Measurements from ENCODE around the gene ARHGAP36. TPM values are rescaled to one million over a fixed set of nuclear protein-coding genes. Genes with fewer than 3 reads are reported as not detected.

The ARHGAP36 gene, protein sequence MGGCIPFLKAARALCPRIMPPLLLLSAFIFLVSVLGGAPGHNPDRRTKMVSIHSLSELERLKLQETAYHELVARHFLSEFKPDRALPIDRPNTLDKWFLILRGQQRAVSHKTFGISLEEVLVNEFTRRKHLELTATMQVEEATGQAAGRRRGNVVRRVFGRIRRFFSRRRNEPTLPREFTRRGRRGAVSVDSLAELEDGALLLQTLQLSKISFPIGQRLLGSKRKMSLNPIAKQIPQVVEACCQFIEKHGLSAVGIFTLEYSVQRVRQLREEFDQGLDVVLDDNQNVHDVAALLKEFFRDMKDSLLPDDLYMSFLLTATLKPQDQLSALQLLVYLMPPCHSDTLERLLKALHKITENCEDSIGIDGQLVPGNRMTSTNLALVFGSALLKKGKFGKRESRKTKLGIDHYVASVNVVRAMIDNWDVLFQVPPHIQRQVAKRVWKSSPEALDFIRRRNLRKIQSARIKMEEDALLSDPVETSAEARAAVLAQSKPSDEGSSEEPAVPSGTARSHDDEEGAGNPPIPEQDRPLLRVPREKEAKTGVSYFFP
- not detected for total RNA-seq
- long read RNA-seq = 0 reads

- no peaks in the 10 kb centered on the region for H3K36me3 ChIP-seq
- no peaks in the 10 kb centered on the region for H3K9me3 ChIP-seq
- no peak for ATAC-seq
- H3K4me3 ChIP-seq = no peak within 1 kb of the TSS
- intact Hi-C loops (cut with DNase I) = no loop called here
- no peak within 1 kb of the TSS for H3K27ac ChIP-seq
- H3K27me3 ChIP-seq (ENCODE audit: low read depth) = peaks cover 10% of the 10 kb centered on the region
- no peaks in the 10 kb centered on the region for H3K4me1 ChIP-seq
- no peak for DNase-seq
- no peak for TF ChIP-seq CTCF (IDR thresholded peaks at IDR 0.05)
These were observed at the start of gene ARHGAP36 for GRCh38 chrX:131058136-131058868. Gene ARHGAP36 (plus strand): TSS chrX:131058346. CDS start chrX:131081666, 23,320 bp downstream.

DNA sequence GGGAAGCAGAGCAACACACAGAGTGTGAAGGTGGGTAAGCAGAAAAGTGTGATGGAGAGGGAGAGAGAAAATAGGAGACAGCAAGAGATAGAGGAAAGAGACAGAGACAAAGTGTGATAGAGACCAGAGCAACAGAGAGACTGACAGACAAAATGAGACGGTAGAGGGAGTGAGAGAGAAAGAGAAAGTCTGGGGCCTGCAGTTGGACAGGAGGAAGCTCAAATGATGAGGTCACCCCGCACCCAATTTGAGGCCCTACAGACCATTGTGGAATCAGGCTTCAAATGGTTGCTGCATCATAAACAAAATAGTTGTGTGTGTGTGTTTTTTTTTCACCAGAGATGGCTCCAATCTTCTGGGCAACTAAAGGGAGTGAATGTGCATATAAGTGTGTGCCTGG lies 48.0 kb upstream of the ARHGAP36 start:
- Histone ChIP-seq H3K27ac (no peak overlapping the region), H3K9me3 (no peaks in the 10 kb centered on the region), H3K4me3 (no peak overlapping the region), H3K4me1 (no peaks in the 10 kb centered on the region), H3K36me3 (no peaks in the 10 kb centered on the region), H3K27me3 (ENCODE audit: low read depth) (no peaks in the 10 kb centered on the region)
- ATAC-seq (no peak), DNase-seq (no peak)
- TF ChIP-seq CTCF (IDR thresholded peaks at IDR 0.05) = no peak
- intact Hi-C loops (cut with DNase I) = no loop called here

DNA sequence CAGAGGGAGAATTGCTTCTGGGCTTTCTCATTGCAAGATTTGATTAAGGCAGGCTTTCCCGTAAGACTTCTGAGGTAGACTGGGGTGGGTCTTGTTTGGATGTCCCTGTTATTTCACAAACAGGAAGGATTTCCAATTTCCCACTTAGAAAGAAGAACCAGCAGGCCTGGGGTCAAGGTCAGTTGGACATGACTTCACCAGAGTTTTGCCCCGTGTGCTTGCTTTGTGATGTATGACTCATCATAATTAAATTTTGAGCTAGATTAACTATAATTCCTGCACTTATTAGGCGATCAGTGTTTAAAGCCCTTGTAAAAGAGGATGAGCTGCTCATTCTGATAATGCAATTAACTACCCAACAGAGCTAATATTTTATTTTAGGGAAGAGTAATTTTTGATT lies 32.8 kb upstream of the ARHGAP36 start:
- H3K36me3 ChIP-seq = no peaks in the 10 kb centered on the region
- no peak overlapping the region for H3K27ac ChIP-seq
- H3K27me3 ChIP-seq (ENCODE audit: low read depth) = no peaks in the 10 kb centered on the region
- no peaks in the 10 kb centered on the region for H3K4me1 ChIP-seq
- H3K9me3 ChIP-seq = no peaks in the 10 kb centered on the region
- no peak for TF ChIP-seq CTCF (IDR thresholded peaks at IDR 0.05)
- intact Hi-C loops (cut with DNase I) = no loop called here
- DNase-seq (no peak), ATAC-seq (no peak)
- no peak overlapping the region for H3K4me3 ChIP-seq

DNA sequence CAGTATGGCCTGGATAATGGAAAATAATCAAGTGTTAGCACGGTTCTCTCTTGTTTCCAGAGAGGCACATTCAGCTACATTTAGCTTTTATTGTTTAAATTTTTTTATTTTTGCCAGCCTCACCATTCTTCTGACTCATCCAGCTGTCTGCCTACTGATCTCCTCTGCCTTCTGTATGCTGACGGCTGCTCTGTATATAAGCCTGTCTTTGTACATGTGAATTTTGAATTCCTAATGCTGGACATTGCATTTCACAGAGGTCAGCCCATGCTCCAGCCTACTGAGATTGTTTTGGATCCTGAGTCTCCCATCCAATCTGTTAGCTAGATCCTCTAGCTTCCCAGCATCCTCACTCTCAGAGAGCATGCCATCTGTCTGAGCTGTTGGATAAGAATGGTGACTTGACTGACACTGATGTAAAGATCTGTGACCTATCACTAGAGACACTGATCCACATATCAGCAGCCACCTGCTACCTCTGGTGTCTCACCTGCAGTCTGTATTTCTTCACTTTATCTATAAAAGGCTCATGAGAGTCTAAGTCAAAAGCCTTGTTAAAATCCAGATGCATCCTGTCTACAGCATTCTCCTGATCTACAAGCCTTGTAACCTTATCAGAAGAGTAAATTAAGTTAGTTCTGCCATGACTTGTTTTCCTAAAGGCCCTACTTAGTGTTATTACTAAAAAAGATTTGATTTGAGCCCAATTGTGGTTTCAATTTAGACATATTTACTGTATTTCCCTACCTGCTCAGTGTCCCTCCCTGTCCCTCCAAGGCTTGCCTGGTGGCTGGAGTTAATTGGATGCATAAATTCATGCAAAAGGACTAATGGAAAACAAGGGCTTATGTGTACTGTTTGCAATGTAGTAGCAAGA lies 25.6 kb upstream of the ARHGAP36 start:
- intact Hi-C loops (cut with DNase I) = no loop called here
- Histone ChIP-seq H3K9me3 (no peaks in the 10 kb centered on the region), H3K4me1 (no peaks in the 10 kb centered on the region), H3K27ac (no peak overlapping the region), H3K27me3 (ENCODE audit: low read depth) (no peaks in the 10 kb centered on the region), H3K36me3 (no peaks in the 10 kb centered on the region), H3K4me3 (no peak overlapping the region)
- DNase-seq (no peak), ATAC-seq (no peak)
- no peak for TF ChIP-seq CTCF (IDR thresholded peaks at IDR 0.05)

DNA sequence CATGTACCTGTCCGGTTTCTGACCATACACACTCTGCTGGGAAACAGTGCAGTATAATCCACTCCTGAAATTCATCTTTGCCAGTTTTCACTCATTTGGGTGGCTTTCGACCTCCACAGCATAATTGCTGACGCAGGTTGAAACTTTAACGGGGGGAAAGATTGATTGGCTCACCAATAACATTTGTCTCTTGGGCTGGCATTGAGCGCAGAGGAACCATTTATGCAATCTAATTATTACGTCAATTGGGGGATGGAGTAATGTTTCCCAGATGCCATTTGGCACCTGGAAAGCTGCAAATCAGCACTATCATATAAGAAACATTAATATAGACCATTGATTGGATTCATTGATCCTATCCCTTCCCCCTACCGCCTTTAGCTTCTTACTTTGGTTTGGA lies 24.1 kb upstream of the ARHGAP36 start:
- no peaks in the 10 kb centered on the region for H3K27me3 ChIP-seq (ENCODE audit: low read depth)
- no peak for ATAC-seq
- TF ChIP-seq CTCF (IDR thresholded peaks at IDR 0.05) = no peak

More for the DNA sequence above, 24.1 kb upstream of the ARHGAP36 start:
- DNase-seq = no peak
- intact Hi-C loops (cut with DNase I) = no loop called here
- no peaks in the 10 kb centered on the region for H3K4me1 ChIP-seq
- no peaks in the 10 kb centered on the region for H3K9me3 ChIP-seq
- no peaks in the 10 kb centered on the region for H3K36me3 ChIP-seq
- no peak overlapping the region for H3K4me3 ChIP-seq
- H3K27ac ChIP-seq = no peak overlapping the region
